ENCODE measurements around the gene CIROP. TPM values are rescaled to one million over a fixed set of nuclear protein-coding genes. Genes with fewer than 3 reads are reported as not detected.
A peak's percentile ranks its signal among the peaks of the same experiment; 100 is the strongest.

The CIROP gene
- total and polyA plus RNA-seq, 9 of the 15 experiments (the other 6 are each of a cell fraction or from before 2014, with no cell fraction given) = not detected

- TF ChIP-seq STAT6 (CRISPR knock-in tag; IDR thresholded peaks at IDR 0.05) (no peak), ZNF311 (CRISPR knock-in tag; IDR thresholded peaks at IDR 0.05) (no peak), ZNF175 (CRISPR knock-in tag; IDR thresholded peaks at IDR 0.05; ENCODE audit: low read depth) (no peak), MTA3 (IDR thresholded peaks at IDR 0.05; ENCODE audit: borderline replicate concordance) (no peak), CEBPG (CRISPR knock-in tag; IDR thresholded peaks at IDR 0.05) (no peak), CEBPG (tag; conservative IDR thresholded peaks at IDR 0.05 in 1 of 2, IDR thresholded peaks at IDR 0.05 in 1 of 2) (no peak), ARID4B (CRISPR knock-in tag; IDR thresholded peaks at IDR 0.05) (0 out of 2 replicates have a peak, but pooled peaks have one; percentile 3), FIP1L1 (IDR thresholded peaks at IDR 0.05; ENCODE audit: low read depth, low read length, poor library complexity, severe bottlenecking) (no peak), DNMT1 (IDR thresholded peaks at IDR 0.05) (no peak), ZHX1 (conservative IDR thresholded peaks at IDR 0.05; ENCODE audit: low read length) (no peak), ELF2 (CRISPR knock-in tag; IDR thresholded peaks at IDR 0.05) (no peak), ZNF77 (CRISPR knock-in tag; IDR thresholded peaks at IDR 0.05) (no peak), IRF9 (tag; IDR thresholded peaks at IDR 0.05) (no peak), DLX4 (CRISPR knock-in tag; IDR thresholded peaks at IDR 0.05) (no peak), SIX5 (IDR thresholded peaks at IDR 0.05; ENCODE audit: borderline replicate concordance in 1 of 2, insufficient read depth in 1 of 2, low read depth in 1 of 2, low read length in 2 of 2) (no peak)
Measured at GRCh38 chr14:23056956-23057756, 47.6 kb downstream of the CIROP start, which contains the start of gene CDH24 (continued).

All from K562 (cell line).